ENCODE results near the gene FBXO40.

FBXO40 gene

DNA sequence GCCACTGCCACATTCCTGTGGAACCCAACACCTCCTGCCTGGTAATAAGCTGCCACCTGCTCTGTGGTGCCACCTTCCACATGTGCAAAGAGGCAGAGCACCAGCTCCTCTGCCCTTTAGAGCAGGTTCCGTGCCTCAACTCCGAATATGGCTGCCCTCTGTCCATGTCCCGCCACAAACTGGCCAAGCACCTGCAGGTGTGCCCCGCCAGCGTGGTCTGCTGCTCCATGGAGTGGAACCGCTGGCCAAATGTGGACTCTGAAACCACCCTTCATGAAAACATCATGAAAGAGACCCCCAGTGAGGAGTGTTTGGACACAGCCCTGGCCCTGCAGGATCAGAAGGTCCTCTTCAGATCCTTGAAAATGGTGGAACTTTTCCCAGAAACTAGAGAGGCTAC, 28.3 kb downstream of the FBXO40 start:
- DNase-seq (ENCODE audit: low read depth), result no peak

DNA sequence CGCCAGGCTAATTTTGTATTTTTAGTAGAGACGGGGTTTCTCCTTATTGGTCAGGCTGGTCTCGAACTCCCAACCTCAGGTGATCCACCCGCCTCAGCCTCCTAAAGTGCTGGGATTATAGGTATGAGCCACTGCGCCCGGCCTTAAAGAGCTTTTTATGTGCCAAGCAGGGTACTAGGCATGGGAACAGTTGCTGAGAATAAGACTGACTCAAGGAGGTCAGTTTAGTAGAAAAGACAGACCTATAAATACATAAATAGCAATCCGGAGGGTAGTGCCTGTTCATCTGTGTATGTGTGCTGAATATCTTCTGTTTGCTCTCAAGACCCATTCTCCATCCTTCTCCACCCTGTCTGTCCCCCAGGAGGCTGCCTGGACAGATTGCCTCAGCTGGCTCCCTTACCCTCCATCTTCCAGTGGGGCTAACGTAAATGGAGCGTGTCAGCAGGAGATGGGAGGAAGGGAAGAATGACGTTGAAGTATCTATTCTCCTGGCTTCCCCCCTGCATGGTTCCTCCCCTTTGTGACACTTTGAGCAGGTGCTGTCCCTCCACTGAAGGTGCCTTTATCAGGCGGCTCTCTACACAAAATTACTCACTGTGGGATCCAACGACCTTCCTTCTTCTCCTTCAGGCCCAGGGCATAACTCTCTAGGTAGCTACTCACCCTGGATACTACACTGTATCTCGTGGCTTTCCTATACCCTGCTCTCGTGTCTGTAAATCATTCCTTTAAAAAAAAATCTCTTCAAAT, 31.1 kb downstream of the FBXO40 start:
- no peak for DNase-seq (ENCODE audit: low read depth)

DNA sequence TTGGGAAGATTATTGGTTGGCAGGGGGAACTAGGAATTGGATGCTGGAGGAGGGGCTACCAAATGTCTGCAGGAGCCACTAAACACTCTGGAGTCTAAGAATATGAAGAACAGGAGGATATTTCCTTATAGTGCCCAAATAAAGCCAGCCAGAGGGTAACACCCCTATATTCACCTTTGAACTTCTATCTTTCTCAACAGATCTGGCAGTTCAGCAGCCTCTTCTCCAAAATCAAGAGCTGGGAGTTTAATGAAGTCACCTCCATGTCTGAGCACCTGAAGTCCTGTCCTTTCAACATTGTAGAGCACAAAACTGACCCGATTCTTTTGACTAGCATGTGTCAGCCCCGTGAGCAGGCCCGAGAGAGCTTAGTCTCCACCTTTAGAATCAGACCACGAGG, 33.3 kb downstream of the FBXO40 start:
- DNase-seq (ENCODE audit: low read depth), result no peak

DNA sequence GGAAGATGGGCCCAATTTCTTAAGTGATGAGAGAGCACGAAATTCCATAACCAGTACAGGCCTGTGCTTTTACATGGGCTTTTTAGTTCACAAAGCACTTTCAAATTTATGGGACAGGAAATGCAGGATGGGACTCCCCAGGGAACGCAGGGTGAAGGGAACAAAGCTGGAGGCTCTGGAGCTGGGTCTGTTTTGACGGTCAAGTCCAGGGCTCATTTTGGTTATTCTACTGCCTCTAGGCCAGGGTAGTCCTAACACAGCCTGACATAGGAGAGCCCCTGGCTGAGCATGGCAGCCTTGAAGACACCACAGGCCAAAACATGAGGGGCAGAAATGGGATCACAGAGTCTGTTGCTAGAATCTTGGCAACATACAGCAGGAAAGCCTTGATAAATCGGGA, 34.0 kb downstream of the FBXO40 start:
- no peak for DNase-seq (ENCODE audit: low read depth)

DNA sequence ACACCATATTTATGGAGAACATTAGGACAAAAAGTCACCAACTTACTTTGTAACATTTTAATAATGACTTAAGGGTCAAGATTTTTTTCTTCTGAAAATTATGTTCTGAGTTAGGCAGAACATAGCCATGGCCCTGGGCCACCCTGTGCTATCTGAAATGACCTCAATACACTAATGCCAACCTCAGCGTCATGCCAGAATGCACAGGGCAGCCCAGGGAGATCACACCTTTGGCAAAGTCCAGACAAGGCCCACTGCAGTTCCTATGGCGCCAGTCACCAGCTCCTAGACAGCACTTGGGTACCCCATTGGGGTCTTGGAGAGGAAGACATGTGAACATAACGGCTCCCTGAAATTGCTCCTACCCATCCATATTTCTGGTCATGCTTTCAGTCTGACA, 34.4 kb downstream of the FBXO40 start:
- DNase-seq (ENCODE audit: low read depth), result no peak

DNA sequence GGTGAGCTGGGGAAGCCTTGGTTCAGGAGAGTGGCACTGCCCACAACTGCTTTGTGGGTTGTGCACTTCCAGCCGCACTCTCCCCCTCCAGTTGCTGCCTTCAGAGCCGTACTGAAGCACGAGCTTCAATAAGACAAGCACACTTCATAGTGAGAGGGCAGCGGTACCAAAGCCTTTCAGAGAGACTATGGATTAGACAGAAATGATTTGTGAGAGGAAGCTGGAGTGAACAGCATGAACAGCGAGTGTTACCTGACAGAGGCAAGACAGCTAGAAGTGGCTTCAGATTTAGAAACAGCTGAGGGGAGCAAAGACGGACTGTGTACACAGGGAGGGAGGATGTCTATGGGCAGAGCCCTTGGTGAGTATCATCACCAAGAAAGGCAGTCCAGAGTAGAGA, 36.4 kb downstream of the FBXO40 start:
- no peak for DNase-seq (ENCODE audit: low read depth)

DNA sequence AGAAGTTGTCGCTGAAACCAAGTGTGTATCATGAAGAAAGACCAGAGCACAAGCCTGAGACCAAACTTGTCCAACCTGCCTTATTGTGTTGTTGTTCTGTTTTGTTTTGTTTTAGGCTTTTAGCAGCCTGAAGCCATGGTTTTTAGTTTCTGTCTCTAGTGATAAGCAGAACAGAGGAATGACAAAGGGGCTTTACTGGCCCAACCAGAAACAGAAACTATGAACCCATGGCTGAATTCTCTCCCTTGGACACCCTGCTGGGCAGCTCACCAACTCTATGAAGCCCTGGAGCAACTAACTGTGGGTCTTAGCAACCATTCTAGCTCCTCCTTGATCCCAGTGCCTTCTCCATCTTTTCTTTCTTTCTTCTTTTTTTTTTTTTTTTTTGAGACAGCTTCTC, 37.2 kb downstream of the FBXO40 start:
- no peak for DNase-seq (ENCODE audit: low read depth)

DNA sequence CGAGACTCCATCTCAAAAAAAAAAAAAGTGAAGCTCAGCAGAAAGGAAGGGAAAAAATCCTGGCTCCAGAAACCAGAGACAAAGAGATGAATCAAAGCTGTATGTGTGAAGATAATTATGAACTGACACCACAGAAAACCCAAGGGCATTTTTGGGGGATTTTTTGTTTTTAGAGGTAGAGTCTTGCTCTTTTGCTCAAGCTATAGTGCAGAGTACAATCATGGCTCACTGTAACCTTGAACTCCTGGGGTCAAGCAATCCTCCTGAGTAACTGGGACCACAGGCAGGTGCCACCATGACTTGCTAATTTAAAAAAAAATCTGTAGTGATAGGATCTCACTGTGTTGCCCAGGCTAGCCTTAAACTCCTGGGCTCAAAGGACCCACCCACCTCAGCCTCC, 44.7 kb downstream of the FBXO40 start:
- no peak for DNase-seq (ENCODE audit: low read depth)

DNA sequence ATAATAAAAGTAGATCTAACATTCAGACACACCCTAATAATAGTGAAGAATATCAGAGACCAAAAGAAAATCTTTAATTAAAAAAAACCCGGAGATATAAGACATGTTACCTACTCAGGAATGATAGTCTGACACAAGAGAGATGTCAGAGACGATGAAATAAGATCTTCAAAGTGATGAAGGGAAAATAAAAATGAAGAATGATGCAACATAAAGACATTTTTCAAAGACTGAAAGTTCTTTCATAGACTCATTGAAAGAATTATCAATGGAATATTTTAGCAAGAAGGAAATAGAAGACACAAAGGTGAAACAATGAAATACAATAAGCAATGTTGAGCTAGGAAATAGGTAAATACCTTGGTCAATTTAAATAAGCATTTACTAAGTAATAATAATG, 47.9 kb downstream of the FBXO40 start:
- no peak for DNase-seq (ENCODE audit: low read depth)

DNA sequence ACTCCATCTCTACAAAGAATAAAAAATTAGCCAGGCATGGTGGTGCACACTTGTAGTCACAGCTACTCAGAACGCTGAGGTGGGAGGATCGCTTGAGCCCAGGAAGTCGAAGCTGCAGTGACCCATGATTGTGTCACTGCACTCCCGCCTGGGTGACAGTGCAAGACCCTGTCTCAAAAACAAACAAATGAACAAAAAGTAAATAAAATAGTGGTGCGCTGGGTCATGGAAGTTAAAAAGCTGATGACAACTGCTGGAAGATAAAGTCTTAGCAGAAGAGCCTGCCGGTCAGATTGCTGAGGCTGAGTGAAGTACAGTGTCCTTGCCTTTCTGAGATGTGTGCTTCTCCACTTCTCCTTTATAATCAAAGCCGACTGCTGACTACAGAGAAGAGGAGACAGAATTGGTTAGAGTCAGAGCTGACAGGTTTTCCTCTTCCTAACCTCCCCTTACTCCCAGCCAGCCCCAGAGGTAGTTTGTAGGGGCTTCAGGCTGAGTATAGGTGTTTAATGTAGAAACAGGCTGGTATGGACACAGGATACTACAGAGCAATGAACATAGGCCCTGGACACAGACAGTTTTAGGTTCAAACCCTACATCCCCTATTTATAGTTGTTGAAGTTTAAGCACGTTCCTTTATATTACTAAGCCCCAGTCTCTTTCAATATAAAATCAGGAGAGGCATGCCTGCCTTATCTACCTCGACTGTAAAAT, 49.6 kb downstream of the FBXO40 start:
- no peak for DNase-seq (ENCODE audit: low read depth)

DNA sequence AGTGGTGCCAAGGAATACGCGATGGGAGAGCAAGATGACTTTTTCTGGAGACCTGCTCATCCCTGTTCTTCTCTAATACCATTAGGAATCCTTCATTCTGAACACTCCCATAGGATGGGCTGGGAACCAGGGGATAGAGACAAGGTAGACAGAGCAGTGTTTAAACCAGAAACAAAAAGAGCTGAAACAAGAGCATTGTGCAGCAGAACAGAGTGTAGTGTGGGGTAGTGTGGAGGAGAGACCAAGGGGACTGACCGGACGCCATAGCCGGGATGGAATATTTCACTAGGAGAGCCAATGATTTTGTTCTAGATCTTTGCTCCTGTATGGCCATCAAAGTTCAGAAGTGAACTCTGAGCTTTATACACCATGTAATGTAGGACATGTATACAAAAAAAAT, 51.9 kb downstream of the FBXO40 start:
- DNase-seq (ENCODE audit: low read depth), result no peak

DNA sequence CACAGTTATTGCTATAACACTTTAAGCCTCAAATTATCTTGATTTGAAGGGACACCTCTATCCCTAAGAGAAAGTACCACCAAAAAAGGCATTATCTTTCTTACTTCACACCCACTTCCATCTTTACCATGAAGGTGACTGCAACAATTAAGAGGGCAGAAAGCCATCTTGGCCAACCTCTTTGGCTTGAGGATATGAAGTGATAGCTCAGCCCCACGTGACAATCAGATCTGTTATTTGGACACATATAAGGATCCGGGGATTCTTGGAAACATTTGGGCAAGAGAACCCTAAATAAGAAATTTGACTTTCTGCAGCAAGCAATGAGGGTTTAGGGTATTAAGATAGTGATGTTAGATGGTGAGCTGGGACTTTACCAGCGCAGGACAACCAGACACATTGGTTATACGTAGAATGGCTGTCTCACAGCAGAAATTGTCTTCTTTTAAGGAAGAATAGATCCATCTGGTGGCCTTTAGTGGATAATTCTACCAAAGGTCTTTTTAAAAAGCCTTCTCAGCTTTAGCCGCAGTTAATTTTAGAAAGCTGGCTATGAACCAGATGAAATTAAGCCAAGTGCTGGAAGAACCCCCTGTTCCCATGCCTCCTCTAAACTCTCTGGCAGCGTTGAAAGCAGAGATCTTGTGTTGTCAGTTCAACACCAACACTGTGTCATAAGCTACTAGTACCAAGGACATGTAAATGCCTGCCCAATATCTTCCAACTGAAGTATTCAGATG, 55.2 kb downstream of the FBXO40 start:
- DNase-seq (ENCODE audit: low read depth), result no peak

DNA sequence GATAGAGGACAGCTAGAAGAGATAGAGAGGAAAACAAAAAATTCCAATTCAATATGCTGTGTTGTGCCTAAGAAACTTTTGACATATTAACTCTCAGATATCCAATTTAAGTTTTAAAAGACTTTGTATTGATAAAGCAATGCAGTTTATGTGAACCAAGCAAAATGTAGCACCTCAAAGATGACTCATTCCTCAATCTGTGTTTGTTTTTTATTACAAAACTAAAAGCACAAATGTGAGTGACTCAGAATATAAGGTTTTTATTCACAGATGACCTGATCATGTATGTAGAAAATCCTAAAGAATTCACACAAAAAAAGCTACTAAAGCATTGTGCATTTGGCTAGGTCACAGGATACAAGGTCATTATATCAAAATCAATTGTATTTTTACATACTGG, 56.5 kb downstream of the FBXO40 start:
- no peak for DNase-seq (ENCODE audit: low read depth)

DNA sequence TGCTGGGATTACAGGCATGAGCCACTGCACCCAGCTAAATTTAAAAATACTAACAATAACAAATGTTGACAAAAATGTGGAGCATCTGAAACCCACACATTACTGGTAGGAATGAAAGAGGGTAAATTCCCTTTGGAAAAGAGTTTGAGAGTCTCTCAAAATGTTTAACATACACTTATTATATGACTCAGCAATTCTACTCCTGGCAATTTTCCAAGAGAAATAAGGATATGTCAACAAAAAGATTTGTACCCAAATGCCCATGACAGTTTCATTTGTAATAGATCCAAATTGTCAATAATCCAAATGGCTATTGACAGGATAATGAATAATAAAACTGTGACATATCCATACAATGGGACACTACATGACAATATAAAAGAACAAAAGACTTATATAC, 58.5 kb downstream of the FBXO40 start:
- no peak for DNase-seq (ENCODE audit: low read depth)

DNA sequence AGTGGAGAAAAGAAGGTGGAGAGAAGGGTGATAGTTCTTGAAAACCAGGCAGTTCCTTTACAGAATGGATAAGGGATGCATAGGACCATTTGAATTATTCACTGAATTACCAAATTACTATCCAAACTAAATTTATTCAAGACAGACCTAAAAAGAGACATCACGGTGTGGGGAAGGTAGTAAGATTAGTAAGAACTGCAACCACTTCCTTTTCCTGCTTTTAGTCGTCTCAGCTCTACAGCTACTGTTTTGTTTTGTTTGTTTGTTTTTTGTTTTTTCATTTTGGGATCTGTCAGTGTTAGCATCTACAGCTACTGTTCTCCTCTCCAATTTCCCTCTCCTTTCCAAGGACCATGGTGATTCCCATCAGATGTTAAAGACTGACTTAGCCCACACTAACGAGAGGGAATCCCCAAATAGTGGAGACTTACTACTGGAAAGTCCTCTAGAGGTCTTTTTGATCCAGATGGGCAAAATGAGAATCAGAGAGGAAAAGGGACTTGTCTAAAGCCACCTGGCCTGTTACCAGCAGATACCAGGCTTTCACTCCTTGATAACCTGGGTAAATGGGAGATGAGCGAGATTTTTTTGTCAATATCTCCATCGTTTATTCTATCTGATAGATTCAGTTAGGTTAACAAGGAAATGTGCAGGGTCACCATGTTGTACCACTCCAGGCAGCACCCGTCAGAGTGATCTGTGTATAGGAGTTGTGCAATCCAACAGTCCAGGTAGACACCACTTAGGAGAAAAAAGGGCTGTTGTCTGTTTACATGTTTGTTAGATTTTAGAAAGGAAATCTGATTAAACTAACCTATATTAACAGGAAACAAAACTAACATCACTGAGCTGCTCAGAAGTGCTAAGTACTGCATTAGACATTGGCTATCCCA, 61.6 kb downstream of the FBXO40 start:
- DNase-seq (ENCODE audit: low read depth), result no peak

DNA sequence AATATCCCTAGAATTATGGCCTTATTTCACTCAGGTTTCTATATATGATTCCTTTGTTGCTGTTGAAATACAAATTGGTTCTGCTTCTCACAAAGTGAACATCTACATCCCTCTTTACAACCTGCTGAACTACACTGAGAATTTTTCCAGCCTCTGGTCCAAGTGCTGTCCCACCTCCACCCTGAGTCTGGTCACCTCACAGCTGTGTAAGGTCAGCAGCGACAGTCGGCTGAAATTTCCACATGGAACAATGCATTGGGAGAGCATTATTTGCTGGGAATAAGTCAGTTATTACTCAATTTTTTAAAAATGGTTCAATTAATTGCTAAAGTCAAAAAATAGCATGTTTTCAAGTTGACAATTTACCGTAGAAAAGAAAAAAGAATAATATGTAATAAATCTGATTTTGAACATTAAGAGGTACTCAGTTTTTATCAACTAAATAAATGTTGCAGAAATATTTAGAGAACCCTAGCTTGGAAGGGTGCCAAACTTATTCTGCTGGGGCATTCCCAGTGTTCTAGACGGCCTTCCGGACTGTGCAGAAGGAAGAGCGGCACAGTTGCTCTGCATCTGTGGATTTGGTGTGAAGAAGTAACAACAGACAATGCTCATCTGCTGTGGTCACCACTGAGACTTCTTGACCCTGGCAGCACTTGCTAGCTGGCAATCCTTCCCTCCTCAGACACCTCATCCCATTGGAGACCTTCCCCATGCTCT, 65.7 kb downstream of the FBXO40 start:
- no peak for DNase-seq (ENCODE audit: low read depth)

DNA sequence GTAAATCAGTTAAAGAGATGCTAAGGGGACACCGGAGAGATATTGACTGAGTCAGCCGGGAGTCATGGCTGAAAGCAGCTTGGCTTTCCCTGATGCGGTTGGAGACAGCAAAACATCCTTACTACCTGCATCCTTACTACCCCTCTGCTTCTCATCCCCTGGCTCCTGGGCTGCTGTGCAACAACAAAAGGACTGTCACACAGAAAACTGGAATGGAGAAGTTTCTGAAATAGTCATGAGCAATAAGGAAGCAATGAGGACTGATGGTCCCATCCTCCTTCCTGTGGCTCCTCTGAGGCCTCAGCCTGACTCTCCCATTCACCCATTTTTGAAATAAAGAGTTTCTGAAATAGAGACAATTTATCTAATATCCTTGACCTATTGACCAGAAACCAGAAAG, 66.4 kb downstream of the FBXO40 start:
- DNase-seq (ENCODE audit: low read depth), result no peak

DNA sequence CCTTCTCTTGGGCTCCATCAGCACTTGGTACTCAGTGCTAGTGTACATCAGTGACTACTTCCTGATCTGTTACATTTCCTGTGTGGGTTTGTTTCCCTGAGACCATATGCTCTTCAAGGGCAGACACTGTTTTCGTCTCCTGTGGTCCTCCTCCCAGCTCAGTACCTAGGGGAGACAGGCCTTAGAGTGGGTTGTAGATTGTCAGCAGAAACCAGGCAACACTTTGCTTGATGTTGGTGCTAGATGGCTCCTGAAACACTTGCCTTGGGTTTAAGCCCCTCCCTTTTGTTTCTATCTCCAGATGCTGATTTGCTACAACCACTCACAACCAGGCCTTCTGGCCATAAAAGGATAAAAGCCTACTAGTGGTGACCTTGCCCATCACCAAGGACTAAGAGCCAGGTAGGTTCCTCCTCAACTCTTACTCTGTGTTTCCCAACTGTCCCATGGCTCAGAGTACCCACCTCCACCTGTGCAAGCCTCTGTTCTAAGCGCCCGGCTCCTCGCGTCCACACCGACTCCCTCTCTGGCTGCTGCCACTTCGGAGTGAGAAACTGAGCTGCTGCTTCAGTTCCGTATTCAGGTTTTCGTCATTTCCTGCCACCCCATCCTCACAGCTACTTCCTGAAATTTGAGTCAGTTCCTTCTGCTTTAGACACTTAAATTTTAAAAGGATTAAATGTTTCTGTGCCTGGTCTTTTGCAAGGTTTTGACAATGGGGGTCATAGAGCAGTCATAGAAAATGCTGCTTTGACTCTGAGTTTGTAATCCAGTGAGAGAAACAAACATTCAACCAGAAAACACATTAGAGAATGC, 67.4 kb downstream of the FBXO40 start, which contains the start of gene HCLS1:
Gene HCLS1, minus strand, starts transcription at position 548 of the 816 bp plus-strand sequence. CDS start 2,556 bp downstream, outside the sequence.
- DNase-seq (ENCODE audit: low read depth), result peak; percentile 59

DNA sequence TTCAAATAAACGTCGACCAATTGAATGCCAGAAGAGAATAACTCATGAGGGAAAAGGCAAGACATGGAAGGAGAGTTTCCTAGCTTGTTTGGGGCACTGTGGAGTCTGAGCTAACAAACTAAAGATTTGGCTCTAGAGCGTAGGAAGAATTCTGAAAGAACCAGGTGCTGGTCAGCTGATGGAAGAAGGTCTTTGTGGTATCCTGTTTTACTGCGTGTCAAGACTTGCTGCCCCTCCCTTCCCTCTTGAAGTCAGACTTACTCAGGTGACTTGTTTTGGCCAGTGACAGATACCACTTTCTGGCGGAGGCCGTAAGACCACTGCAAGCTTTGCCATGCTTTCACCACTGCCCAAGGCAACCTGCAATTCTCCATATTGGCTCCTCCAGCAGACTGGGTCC, 68.2 kb downstream of the FBXO40 start:
- DNase-seq (ENCODE audit: low read depth), result no peak

DNA sequence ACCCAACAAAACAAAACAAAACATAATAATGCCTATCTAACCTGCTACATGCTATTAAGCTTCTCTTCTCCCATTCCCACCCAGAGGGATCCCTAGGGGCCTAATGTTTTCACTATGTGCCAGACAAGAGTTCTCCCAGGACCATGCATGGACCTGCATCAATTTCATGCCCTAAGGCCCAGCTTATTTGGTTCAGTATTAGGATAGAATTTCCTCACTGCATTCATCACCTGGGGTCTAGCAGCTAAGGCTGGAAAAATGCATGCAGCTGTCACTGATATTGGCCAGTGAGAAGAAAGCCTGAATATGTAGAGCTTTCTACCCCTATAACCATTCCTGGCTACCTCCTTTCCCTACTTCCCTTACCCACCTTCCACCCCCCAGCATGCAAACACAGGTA, 69.6 kb downstream of the FBXO40 start:
- DNase-seq (ENCODE audit: low read depth), result no peak
